HG02642 (cell line): Measurements from ENCODE around the gene BHMT.
"Not testable (repeated sequence)": the region's sequence is repeated elsewhere in the genome, so short reads cannot be mapped to it uniquely, and the experiment has no call there.

Experiments used
- ATAC-seq: cut with Tn5 transposase; IDR thresholded peaks from one replicate; pipeline ENCODE4 v1.9.1; 2021; ENCODE audit warnings: mild to moderate bottlenecking; ENCODE audit not compliant: unreplicated experiment, poor library complexity

Gene BHMT

GRCh38 chr5:79111960-79112702 is 522 bp downstream of the BHMT start:
- ATAC-seq, result no peak

- ATAC-seq, result no peak
Observed at GRCh38 chr5:79112703-79113058, 1.1 kb downstream of the BHMT start.

GRCh38 chr5:79119486-79119885 is 7.9 kb downstream of the BHMT start:
- no peak for ATAC-seq

- ATAC-seq, result no peak
Observed at GRCh38 chr5:79120221-79120620, 8.6 kb downstream of the BHMT start.

GRCh38 chr5:79122973-79123372 is 11.4 kb downstream of the BHMT start:
- no peak for ATAC-seq

- ATAC-seq, result no peak
Observed at GRCh38 chr5:79124607-79125006, 13.0 kb downstream of the BHMT start.

GRCh38 chr5:79130781-79131180 is 19.2 kb downstream of the BHMT start:
- no peak for ATAC-seq

GRCh38 chr5:79133121-79133656 is 21.6 kb downstream of the BHMT start:
- no peak for ATAC-seq

- no peak for ATAC-seq
Observed at GRCh38 chr5:79133657-79134451, 22.2 kb downstream of the BHMT start.

- no peak for ATAC-seq
Observed at GRCh38 chr5:79135790-79136553, 24.4 kb downstream of the BHMT start.

- no peak for ATAC-seq
Observed at GRCh38 chr5:79136618-79137017, 25.0 kb downstream of the BHMT start.

- ATAC-seq, result no peak
Observed at GRCh38 chr5:79140553-79140952, 28.9 kb downstream of the BHMT start.

- ATAC-seq, result no peak
Observed at GRCh38 chr5:79143684-79144379, 32.2 kb downstream of the BHMT start.

- ATAC-seq, result no peak
Observed at GRCh38 chr5:79147076-79147475, 35.5 kb downstream of the BHMT start.

- no peak for ATAC-seq
Observed at GRCh38 chr5:79149433-79149832, 37.8 kb downstream of the BHMT start.

- no peak for ATAC-seq
Observed at GRCh38 chr5:79151942-79152671, 40.5 kb downstream of the BHMT start.

- ATAC-seq, result no peak
Observed at GRCh38 chr5:79157305-79157704, 45.7 kb downstream of the BHMT start.

- not testable (repeated sequence) for ATAC-seq
Observed at GRCh38 chr5:79161647-79162046, 50.0 kb downstream of the BHMT start.

GRCh38 chr5:79168031-79168430 is 56.4 kb downstream of the BHMT start:
- no peak for ATAC-seq

- no peak for ATAC-seq
Observed at GRCh38 chr5:79170661-79171060, 59.1 kb downstream of the BHMT start.
